ENCODE data around the gene SLC28A3. TPM values are rescaled to one million over a fixed set of nuclear protein-coding genes. Genes with fewer than 3 reads are reported as not detected.

Gene SLC28A3
- polyA plus RNA-seq, 1 donor: 0.03 TPM

DNA sequence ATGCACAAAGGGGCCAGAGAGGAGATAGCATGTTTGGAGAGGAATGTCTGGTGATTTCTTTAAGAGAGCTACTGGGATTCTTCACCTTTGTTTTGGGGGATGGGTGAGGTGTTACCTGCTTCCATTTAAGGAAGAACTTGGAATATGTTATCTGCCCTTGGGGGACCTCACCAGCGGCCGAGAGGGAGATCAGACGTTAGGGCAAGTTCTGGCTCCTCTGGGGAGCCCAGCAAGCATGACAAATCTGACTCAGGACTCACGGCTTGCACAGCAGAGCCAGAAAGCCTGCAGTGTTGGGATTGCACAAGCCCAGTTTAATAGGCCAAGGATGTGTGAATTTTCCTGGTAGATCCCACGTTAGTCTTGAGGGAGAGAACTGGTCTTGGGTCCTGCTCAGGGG is 40.3 kb downstream of the SLC28A3 start:
- no peak for DNase-seq

DNA sequence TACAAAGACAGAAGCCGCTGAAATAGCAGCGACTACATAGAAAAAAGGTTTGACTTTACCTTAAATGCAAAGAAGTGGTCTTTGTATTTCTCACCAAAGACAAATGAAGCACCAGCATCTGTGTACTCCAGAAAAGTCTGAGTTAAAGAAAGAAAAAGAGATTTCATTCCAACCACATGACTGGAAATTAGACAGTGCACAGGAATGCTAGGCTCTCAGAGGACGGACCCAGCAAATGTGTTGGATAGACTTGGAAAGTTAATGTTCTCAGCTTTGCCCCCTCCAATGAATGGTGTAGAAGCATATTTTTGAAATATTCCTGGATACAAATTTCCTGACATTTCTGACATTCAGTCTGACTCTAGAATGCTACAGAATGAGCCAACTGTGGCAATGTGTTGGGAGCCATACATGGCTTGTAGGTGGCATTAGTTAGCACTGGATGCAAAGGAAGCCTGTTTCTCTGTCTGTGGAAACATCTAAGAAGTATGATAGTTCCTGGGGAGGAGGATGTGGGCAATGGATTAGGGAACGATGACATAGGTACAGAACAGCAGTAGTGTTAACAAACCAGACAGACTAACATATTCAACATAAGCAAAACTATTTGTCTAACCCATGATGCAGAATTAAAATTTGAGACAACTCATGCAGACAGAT is 43.3 kb downstream of the SLC28A3 start:
- no peak for DNase-seq

DNA sequence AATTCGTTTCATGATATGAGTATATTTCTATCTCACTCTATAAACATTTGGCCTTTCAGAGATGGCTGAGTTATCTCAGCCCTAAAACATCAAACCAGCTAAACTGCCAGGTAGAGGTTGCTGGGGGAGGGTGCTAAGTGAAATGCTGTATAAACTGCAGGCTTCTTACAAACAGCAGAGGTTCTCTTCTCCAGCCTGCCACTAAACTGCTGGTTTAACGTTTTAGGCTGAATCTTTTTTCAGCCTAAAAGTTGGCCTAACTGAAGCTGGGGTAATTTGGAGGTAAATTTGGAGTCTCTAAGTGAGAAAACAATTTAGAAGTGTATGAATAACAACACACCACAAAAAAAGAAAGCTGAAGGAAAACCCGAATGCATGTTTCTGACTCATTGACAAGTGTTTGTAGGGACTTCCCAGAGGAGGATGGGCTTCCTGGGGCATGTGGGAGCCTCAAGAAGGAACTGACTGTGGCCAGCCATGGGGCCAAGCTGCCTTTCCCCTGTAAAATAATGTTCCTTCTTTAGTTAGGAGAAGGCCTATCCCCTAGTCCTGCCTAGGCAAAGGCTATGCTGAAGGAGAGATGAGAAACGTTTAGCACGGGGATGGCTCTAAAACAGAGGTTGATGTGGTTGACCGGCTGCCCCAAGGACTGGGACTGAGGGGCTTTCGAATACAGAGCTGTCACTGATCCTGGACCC is 44.3 kb downstream of the SLC28A3 start:
- no peak for DNase-seq

GRCh38 chr9:84294241-84294950 is 46.2 kb downstream of the SLC28A3 start:
- no peak for DNase-seq

GRCh38 chr9:84293001-84293798 is 47.4 kb downstream of the SLC28A3 start:
- no peak for DNase-seq

- no peak for DNase-seq
Observed at GRCh38 chr9:84285381-84285780, 55.2 kb downstream of the SLC28A3 start.

DNA sequence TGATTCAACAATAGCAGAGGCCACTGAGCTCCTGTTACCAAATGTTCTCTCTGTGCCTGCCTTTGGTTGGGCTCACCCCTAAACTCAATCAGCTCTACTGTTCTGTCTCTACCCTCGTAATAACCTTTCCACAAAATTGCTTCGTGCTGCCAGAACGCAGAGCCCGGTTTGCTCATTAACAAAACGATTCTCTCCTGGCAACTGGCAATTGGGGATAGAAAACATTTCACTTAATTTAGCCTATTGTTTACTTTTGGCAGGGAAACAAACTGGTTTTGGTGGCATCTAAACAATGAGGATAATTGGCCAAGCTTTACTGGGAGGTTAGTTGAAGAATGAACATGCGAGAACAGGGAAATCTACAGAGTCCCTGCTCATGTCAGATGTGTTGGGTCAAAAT is 56.6 kb downstream of the SLC28A3 start:
- peak; percentile 13 for DNase-seq

DNA sequence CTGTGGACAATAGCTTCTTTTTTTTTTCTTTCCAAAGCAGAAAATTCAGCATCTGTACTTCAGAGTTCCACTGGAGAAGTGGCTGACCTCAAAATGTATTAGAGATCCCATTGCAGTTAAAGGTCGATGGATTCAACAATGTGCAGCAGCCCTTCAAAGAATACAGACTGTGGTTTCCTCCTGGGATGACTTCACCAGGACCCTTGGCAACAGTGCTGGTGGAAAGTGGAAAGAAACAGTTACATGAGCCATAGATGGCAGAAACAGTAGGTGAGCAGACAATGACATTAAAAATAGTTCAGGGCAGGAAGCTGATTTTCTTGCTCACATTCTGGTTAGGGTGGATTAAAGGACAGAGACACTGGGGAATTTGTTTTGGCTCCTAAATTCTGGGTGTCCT is 62.4 kb downstream of the SLC28A3 start:
- DNase-seq: no peak

- DNase-seq: no peak
Observed at GRCh38 chr9:84277646-84278045, 62.9 kb downstream of the SLC28A3 start.

DNA sequence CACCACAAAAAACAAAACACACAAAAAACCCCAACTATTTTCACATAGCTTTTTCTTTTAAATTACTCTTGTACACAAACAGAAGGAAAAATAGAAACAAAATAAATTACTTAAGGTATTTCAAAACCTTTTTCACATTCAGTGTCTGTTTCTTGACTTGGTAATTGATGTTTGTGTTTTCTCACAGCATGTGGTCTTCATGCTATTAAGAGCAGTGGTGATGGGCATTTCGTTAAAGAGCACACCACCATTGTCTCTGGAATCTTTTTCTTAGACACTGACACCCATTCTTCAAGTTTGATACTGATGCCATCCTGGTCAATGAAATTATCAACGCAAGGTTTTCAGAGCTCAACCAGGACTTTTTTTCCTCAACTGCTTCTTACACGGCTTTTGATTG is 63.8 kb downstream of the SLC28A3 start:
- DNase-seq: no peak

DNA sequence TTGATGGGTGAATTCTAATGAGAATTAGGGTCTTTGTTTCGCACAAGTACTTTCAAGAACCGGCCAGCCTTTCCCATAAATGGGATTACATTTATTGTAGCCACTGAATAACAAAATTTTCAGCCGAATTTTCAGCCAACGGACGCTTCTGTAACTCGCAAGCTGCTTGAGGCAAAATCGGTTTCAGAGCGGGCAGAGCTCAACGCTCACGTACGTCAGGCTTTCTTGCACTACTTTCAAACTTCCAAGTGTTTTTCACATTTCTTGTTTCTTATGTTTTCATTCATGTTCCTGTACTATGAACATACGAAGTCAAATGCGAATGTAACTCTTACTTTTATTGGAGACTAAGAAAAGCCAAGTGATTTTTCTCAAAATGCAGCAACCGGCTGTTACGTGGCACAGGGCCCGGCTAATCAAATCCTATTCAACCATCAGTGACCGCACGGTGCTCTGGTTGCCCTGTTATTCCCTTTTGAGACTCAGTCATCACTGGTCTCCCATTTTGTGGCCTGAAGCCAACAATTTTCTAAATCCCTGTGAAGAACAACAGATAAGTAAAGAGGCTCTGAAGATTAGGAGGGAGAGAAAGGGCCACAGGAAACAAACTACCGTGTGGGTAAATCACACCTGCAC is 68.5 kb downstream of the SLC28A3 start:
- DNase-seq: no peak

DNA sequence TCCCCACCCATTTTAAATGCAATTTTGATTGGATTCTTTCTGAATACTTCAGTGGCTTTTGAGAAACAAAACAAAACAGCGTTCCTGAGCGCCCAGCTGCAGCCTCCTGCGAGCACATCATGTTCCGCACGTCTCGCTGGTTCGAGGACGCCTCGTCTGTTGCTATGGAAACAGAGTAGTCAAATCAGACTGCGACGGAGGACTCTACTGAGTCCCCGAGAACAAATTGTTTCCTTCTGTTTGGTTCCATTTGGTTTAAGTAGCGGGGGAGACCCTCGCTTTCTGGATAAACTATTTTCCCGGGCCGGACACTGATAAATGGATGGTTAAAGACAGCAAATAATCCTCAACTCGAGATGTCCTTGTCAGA is 69.0 kb downstream of the SLC28A3 start:
- peak; percentile 80 for DNase-seq

- DNase-seq: no peak
Observed at GRCh38 chr9:84270847-84271530, 69.6 kb downstream of the SLC28A3 start.

DNA sequence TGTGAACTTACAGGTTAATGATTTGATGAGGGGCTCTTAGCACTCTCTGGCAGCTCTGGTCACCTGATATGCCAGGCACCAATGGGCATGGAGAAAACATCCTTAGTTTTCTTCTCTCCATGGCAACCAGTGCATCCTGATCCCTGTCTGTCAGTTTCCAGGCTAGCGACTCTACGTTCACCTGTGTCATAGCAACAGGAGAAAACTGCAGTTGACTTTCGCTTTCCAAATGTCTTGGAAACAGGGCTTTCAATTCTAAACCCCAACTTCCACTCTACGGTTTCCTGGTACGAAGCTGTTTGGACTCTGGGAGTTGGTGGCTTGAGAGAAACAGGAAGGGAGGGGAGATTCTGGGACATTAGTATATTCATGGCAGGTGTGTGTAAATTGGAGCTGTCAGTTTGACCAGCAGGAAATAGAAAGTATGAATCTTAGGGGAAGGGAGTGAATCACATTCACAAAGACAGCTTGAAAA is 74.4 kb downstream of the SLC28A3 start:
- peak; percentile 58 for DNase-seq

GRCh38 chr9:84264307-84265029 is 76.1 kb downstream of the SLC28A3 start:
- DNase-seq: no peak

DNA sequence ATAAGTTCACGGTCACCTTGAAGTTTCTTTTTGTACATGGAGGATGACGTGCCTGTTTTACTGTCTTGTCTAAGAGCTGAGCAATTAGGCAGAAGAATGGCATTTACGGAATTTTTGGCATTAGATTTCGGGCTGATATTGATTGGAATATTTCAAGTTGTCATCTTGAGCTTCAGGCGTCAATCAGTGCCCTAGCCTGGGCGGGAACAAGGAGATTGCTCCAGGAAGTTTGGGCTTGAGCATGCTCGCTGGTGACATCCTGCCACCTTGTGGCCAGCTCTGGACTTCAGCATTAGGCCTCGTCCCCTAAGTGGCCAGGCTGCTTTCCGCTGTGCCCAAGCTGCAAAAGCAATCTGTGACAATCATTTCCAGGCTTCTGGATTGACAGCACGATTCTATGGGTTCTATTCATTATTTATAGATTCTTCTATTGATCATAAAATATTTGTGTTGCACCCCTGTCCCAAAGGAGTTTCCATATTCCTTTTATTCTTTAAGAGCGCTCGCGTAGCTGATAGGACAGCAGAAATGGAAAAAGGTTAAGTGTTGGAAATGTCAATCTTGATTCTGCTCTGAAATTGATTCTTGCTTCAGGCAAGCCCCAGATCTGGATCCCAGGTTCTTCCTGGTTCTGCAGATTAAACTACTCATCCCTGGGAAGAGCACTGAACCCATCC is 79.3 kb downstream of the SLC28A3 start:
- peak; percentile 68 for DNase-seq

GRCh38 chr9:84258371-84258770 is 82.2 kb downstream of the SLC28A3 start:
- DNase-seq: no peak

DNA sequence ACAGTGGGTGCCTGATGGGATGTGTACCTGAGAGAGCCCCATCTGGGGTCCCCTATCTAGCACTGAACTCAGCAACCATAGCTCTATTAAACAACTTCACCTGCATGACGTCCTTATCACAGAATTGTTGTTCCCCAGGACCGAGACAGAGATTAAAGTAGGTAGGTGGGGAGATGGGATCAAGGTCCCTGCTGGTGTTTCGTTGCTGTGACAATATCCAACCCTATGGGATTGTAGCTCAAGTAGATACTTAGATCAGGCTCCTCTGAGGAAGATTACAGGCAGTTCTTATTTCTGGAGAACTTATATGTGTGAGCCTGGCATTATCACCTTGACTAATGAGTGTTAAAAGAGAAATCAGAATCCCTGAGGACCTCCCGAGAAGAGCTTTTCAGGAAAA is 84.9 kb downstream of the SLC28A3 start:
- DNase-seq: no peak

DNA sequence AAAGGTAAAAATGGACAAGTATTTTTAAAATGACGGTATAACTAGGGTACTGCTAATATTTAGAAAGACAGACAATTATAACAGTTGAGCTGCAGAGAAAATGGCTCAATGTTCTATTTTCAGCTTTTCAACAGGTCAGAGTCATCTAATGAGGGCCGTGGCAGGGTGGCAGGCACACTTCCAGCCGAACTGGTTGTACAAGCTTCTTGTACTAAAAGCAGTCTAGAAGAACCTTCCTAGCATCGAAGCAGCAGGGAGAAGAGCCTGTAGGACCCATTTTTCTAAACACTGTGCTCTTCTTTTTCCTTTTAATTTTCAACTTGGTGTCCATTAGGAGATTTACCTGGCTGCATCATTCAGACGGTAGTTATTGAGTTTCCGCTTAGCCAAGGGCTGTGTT is 85.6 kb downstream of the SLC28A3 start:
- DNase-seq: no peak

DNA sequence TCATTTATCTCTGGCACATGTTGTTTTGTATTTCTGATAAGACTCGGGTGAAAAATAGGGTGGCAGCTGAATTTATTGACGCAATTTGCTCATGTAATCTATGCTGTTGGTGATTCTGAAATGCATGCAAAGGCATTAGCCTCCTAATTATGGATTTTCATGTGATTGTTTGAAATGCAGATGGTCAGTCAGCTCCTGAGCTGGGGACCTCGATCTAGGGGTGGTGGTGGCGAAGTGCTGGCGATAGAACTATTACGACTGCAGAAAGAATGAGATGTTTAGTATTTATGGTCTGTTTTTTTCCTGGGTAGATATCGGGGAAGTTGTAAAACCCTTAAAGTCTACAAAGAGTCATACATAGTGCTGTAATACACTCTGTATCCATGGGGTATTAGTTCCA is 88.6 kb downstream of the SLC28A3 start:
- no peak for DNase-seq

Measured in left kidney (tissue), 2 donors.